ENCODE measurements around the gene CLK2.
"Not testable (repeated sequence)": the region's sequence is repeated elsewhere in the genome, so short reads cannot be mapped to it uniquely, and the experiment has no call there.

CLK2 gene

DNA sequence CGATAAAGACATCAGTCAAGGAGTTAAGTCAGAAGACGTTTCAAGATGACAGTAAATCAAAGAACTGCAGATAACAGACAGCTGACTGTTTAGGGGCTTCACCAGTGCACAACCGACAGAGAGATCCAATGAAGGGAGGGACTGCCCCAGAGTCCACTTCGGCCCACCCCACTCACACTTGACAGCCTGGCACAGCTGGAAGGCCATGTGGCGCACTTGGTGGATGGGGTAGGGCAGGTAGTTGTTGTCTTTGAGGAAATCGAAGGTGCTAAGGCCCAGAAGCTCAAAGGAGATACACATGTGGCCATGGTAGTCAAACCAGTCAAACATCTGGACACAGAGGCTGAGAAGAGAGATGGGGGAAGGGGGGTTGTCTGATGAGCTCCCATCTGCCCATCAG, 6.8 kb downstream of the CLK2 start:
- DNase-seq (ENCODE audit: low read depth in 3 of 3) = no peak

DNA sequence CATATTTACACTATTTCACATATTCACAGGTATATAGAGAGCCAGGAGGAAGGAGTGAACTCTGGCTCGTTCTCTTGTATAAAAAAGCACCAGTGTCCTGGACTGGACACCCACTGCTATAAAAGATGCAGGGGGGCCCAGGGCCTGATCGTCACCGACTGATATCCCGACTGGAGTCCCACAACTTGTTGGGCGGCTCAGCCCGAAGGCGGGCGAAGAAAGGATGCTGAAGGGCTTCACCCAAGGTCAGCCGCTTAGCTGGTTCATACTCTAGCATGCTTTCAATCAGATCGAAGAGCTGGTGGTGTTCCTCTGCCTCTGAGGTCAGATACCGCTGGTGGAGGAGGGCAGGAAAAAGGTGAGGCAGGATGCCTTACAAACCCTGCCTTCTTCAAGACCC, 10.2 kb downstream of the CLK2 start:
- DNase-seq (ENCODE audit: low read depth in 3 of 3) = no peak

- DNase-seq (ENCODE audit: low read depth in 3 of 3) = peak; percentile 68 to 76 (median 72)
Measured at GRCh38 chr1:155261852-155262673, 11.2 kb downstream of the CLK2 start, which contains the start of gene SCAMP3. Gene SCAMP3 (minus strand): TSS chr1:155262360. CDS start chr1:155262151, 209 bp downstream.

DNA sequence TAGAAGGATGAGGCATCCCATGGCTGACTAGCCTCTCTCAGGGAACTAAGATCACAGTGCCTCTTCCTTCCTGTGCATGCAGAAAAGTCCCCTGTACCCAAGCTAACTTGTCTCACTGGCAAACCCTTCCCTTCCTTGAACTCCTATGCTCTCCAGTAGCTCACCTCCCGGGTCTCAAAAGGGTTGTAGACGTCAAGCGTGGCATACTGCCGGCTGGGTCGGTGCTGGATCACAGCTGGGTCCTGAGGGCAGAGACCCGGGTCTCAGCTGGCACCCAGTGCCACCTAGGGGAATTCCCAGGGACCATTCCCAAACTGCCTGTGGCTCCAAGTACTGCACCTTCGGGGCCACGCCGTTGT, 11.8 kb downstream of the CLK2 start:
- DNase-seq (ENCODE audit: low read depth in 3 of 3) = no peak

- no peak for DNase-seq (ENCODE audit: low read depth in 3 of 3)
Measured at GRCh38 chr1:155260276-155260675, 13.0 kb downstream of the CLK2 start.

DNA sequence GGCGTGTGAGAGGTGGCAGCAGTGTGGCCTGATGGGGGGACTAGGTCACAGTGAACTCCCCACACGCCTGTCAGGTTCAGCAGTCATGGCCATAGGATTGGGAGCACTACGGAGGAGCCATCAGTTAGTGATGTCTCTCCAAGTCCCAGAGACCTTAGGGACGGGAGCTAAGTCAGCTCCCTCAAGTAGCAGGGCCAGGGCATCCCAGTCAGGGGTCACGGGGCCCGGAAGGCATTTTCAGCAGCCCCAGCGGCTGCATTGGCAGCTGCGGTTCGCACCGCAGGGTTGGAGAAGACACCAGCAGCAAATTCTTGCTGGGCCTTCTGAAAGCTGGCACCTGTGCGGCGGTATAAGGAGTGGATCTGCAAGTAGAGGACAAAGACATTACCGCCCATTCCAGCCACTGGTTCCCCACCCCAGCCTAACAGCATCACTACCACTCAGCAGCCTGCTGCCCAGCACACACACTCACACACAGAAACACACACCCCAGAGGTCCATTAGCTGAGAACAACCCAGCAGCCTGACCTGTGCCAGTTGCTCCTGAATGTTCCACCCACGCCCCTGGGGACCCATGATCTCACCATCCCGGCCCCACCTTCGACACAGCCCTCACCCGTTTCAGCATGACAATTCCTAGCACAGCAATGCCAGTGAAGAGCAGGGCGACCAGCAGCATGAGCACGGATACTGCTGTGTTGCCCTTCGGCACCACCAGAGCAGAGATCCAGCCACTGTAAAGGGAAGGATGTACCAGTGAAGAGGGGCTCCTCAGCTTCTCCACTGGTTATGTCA, 17.0 kb downstream of the CLK2 start:
- no peak for DNase-seq (ENCODE audit: low read depth in 3 of 3)

DNA sequence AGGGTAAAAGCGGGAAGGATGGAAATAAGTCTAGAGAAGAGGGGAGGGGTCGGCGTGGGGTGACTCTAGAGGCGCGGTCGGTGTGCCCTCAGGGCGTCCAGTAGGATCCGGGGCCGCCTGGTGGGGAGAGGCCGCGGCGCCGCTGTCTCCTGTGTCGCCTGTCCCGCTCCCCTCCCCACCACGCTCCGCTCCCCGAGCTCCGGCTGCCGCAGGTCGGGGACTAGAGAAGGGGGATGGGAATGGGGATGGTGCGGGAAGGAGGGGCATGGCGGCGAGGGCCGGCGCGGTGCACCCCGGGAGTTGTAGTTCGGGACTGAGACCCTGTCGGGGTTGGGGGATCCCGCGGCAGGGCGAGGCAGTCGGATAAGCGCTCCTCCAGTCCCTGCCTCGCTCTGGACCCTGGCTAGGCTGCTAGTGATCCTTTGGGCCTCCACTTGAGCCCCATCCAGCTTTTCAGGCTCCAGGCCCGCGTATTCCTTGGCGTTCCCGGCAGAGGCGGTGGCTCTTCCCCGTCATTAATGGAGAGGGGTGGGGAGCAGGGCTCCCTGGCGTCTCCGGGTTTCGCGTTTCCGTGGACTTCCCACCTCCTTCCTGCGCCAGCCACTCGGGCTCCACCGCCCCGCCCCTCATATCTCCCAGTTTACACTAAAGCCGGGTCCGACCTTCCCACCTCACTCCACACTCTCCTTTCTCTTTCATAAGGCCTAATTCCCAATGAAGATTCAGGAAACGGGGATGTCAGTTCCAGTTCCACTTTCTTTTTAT, 17.9 kb downstream of the CLK2 start, which contains the start of gene ENTREP3:
Gene ENTREP3 (minus strand): TSS at position 241 of the 765 bp plus-strand sequence. CDS start 606 bp downstream, outside the sequence.
- DNase-seq (ENCODE audit: low read depth in 3 of 3) = peak; percentile 62 to 67 (median 65)

- no peak for DNase-seq (ENCODE audit: low read depth in 3 of 3)
Measured at GRCh38 chr1:155254714-155255242, 18.5 kb downstream of the CLK2 start.

DNA sequence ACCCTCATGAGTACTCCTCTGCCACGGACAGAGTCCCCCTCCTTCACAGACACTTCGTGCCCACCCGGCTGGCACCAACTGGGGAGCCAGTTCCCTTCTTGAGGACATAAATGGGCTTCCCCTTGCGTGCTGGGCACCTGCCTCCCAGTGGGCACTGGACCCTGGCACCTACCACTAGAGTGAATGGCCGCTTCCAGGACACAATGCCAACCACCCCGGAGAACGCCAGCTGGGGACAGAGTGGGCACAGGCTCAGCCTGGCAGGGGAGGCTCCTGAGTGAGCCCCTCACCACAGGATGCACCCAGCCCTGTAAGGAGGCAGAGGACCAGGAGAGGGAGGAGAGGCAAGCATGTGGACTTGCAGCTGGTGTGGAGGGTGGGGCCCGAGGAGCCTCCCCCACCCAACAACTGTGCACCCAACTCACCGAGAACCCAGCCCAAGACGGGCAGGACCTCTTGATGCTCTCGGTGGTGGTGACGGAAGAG, 19.0 kb downstream of the CLK2 start:
- DNase-seq (ENCODE audit: low read depth in 3 of 3) = no peak

GRCh38 chr1:155253797-155254196, 19.5 kb downstream of the CLK2 start:
- no peak for DNase-seq (ENCODE audit: low read depth in 3 of 3)

GRCh38 chr1:155253208-155253607, 20.1 kb downstream of the CLK2 start:
- no peak for DNase-seq (ENCODE audit: low read depth in 3 of 3)

DNA sequence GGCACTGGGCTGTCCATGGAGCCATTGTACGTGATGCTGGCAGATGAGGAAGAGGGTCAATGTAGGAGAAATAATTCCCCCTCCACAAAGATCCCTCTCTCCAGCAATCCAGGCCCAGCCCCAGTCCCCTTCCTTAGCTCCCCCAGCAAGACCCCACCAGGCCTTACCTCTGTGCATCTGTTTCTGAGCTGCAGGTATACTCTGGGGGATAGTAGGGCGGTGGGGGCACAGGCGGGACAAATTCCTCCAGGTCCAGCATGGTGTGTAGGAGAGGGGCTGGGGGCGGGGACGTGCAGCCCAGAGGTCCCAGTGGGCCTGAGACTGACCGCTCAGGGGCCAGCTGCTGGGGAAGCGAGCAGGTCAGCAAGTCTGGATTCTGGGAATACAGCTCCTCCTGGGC, 21.7 kb downstream of the CLK2 start:
- no peak for DNase-seq (ENCODE audit: low read depth in 3 of 3)

- peak; percentile 89 to 96 (median 94) for DNase-seq (ENCODE audit: low read depth in 3 of 3)
Measured at GRCh38 chr1:155250633-155251449, 22.5 kb downstream of the CLK2 start.

- no peak for DNase-seq (ENCODE audit: low read depth in 3 of 3)
Measured at GRCh38 chr1:155250246-155250632, 23.1 kb downstream of the CLK2 start.

DNA sequence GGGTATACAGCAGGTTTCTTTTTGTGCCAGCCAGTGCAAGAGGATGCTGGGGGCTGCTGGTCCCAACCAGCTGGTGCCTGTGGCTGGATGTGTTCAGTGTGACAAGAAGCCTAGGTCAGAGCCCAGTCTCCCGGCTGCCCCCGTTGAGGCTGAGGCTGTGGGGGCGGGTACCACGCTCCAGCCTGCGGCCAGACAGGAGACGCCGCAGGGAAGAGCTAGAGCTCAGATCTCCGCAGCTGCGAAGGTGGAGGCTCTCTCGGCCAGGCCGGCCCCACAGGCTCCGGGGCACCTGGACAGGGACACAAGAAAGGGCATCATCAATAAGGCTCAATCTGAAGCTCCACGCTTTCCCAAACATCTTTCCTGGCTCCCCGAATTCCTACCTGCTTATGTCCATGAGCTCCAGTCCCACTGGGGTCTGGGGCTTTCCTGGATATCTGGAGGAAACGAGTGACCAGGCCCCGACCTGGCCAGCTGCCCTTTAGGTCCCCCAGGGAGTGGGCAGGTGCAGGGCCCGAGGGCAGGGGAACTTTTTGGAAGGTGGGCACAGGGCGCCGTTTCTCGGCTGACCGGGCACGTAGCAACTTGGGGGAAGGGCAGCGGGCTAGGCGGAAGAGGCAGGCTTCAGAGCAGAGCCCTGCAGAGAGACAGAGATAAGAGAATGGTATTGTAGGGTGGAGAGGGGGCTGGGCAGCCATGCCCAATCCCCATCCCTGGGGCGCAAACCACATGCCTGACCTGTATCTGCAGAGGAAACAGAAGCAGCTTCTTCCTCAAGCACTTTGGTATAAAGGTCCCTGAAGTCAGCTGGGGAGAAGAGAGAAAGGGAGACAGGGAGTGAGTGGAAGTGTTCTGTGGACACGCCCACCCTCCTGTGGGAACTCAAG, 25.4 kb downstream of the CLK2 start:
- no peak for DNase-seq (ENCODE audit: low read depth in 3 of 3)

GRCh38 chr1:155246796-155247195, 26.5 kb downstream of the CLK2 start:
- not testable (repeated sequence) for DNase-seq (ENCODE audit: low read depth in 3 of 3)

DNA sequence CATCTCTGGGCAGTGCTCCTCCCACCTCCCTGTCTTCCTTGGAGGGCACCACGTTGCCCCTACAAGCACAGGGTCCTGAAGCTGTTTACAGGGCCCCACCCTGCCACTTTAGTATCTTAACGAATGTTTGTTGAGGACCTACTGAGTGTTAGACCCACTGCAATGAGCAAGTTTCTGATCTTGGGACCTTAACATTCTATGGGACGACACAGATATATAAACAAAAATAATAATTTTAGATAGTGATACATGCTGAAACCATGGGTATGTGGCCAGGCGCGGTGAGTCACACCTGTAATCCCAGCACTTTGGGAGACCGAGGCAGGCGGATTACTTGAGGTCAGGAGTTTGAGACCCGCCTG, 28.2 kb downstream of the CLK2 start:
- DNase-seq (ENCODE audit: low read depth in 3 of 3) = no peak

GRCh38 chr1:155244368-155245162, 28.7 kb downstream of the CLK2 start:
- DNase-seq (ENCODE audit: low read depth in 3 of 3) = peak; percentile 76 to 84 (median 76)

GRCh38 chr1:155242805-155243358, 30.4 kb downstream of the CLK2 start:
- DNase-seq (ENCODE audit: low read depth in 3 of 3) = no peak

Data from stimulated activated CD4-positive, alpha-beta T cell treated with anti-CD3 and anti-CD28 coated beads, TNF-alpha, amount 100 ng/mL, for 4 hours (primary cell).